Loucy (cell line): ENCODE data around the gene PIGP.
"Not testable (repeated sequence)": the region's sequence is repeated elsewhere in the genome, so short reads cannot be mapped to it uniquely, and the experiment has no call there.

Experiments
- CTCF ChIP-seq: fragments of 200-600 bp; sonication (generic); conservative IDR thresholded peaks from 2 replicates; pipeline ENCODE4 v1.5.1; 2014; ENCODE audit warnings: mild to moderate bottlenecking, antibody characterized with exemption, low read length
- EZH2phosphoT487 ChIP-seq: fragments of 200-600 bp; IDR thresholded peaks from 2 replicates; pipeline ENCODE4 v1.6.1; 2018; ENCODE audit warnings: antibody characterized with exemption, mild to moderate bottlenecking, moderate library complexity, borderline replicate concordance

- TF ChIP-seq CTCF, EZH2phosphoT487: not testable (repeated sequence)
These were observed 29.9 kb upstream of the PIGP start for GRCh38 chr21:37102746-37103145.
